Stimulated activated CD4-positive, alpha-beta T cell treated with anti-CD3 and anti-CD28 coated beads, Interleukin-12 subunit alpha, Interleukin-12 subunit beta, amount 100 ng/mL, for 48 hours (primary cell): ENCODE results near the gene THBD.

Experiments
- DNase-seq, 3 donors: peaks; one replicate each; pipeline ENCODE4 v3.0.0-alpha.2; 2020; ENCODE audit warnings: low read depth in 2 of 3, low spot score in 1 of 3

THBD gene

GRCh38 chr20:23017516-23017915 lies 32.0 kb downstream of the THBD start:
- no peak for DNase-seq

- no peak for DNase-seq
These were observed 36.0 kb downstream of the THBD start for GRCh38 chr20:23013429-23013828.

- no peak for DNase-seq
These were observed 38.3 kb downstream of the THBD start for GRCh38 chr20:23011008-23011721.

- DNase-seq: no peak
These were observed 39.4 kb downstream of the THBD start for GRCh38 chr20:23010096-23010495.

- DNase-seq: no peak
These were observed 39.8 kb downstream of the THBD start for GRCh38 chr20:23009636-23010035.

GRCh38 chr20:23008667-23009066 lies 40.8 kb downstream of the THBD start:
- no peak for DNase-seq

- no peak for DNase-seq
These were observed 41.4 kb downstream of the THBD start for GRCh38 chr20:23007886-23008655.

- no peak for DNase-seq
These were observed 42.0 kb downstream of the THBD start for GRCh38 chr20:23007462-23007861.

- no peak for DNase-seq
These were observed 43.7 kb downstream of the THBD start for GRCh38 chr20:23005776-23006175.

GRCh38 chr20:23003881-23004460 lies 45.5 kb downstream of the THBD start:
- no peak for DNase-seq

- DNase-seq: no peak
These were observed 46.3 kb downstream of the THBD start for GRCh38 chr20:23003077-23003635.

GRCh38 chr20:23002276-23002675 lies 47.2 kb downstream of the THBD start:
- no peak for DNase-seq

- no peak for DNase-seq
These were observed 49.1 kb downstream of the THBD start for GRCh38 chr20:23000232-23000947.

GRCh38 chr20:22999756-23000155 lies 49.7 kb downstream of the THBD start:
- DNase-seq: no peak

- DNase-seq: no peak
These were observed 51.0 kb downstream of the THBD start for GRCh38 chr20:22998476-22998875.

GRCh38 chr20:22995923-22996322 lies 53.5 kb downstream of the THBD start:
- DNase-seq: no peak
